ENCODE results near the gene CLNK. TPM values are rescaled to one million over a fixed set of nuclear protein-coding genes. Genes with fewer than 3 reads are reported as not detected.

CLNK gene
- polyA plus RNA-seq, 2 of the 4 experiments (the other 2 are of a cell fraction): not detected

GRCh38 chr4:10662937-10663336 is 21.6 kb downstream of the CLNK start:
- DNase-seq (ENCODE audit: low read depth in 1 of 2, low spot score in 1 of 2) (no peak), FAIRE-seq (no peak), ATAC-seq (no peak)
- no peak for TF ChIP-seq RCOR1 (IDR thresholded peaks at IDR 0.05; ENCODE audit: low read depth, low read length)
- TF ChIP-seq HOXA7 (CRISPR knock-in tag; IDR thresholded peaks at IDR 0.05): no peak
- no peak for TF ChIP-seq ELK1 (IDR thresholded peaks at IDR 0.05; ENCODE audit: low read depth, low read length)
- no peak for TF ChIP-seq PBX3 (IDR thresholded peaks at IDR 0.05)
- TF ChIP-seq E2F6 (IDR thresholded peaks at IDR 0.05; ENCODE audit: borderline replicate concordance, low read depth): no peak
- TF ChIP-seq SREBF2 (IDR thresholded peaks at IDR 0.05): no peak
- no peak for TF ChIP-seq CHD2 (IDR thresholded peaks at IDR 0.05; ENCODE audit: low read length, partially characterized antibody)
- no peak for TF ChIP-seq HDAC2 (IDR thresholded peaks at IDR 0.05)
- TF ChIP-seq NPAS2 (CRISPR knock-in tag; IDR thresholded peaks at IDR 0.05; ENCODE audit: borderline replicate concordance): no peak
- no peak for TF ChIP-seq PHF8 (IDR thresholded peaks at IDR 0.05; ENCODE audit: borderline replicate concordance, low read depth)
- TF ChIP-seq MAFK (IDR thresholded peaks at IDR 0.05; ENCODE audit: partially characterized antibody): no peak
- TF ChIP-seq FOXS1 (CRISPR knock-in tag; IDR thresholded peaks at IDR 0.05): no peak
- no peak for TF ChIP-seq ESRRA (IDR thresholded peaks at IDR 0.05; ENCODE audit: borderline replicate concordance, low read length)
- no peak for TF ChIP-seq MAZ (IDR thresholded peaks at IDR 0.05; ENCODE audit: borderline replicate concordance, low read depth, low read length)
- no peak for TF ChIP-seq GATA3 (IDR thresholded peaks at IDR 0.05; ENCODE audit: borderline replicate concordance)
- no peak for TF ChIP-seq KDM1A (IDR thresholded peaks at IDR 0.05; ENCODE audit: low read depth)
- no peak for TF ChIP-seq EP300 (IDR thresholded peaks at IDR 0.05)
- H3K27ac ChIP-seq: no peak overlapping the region
- H3K4me1 ChIP-seq: no peaks in the 10 kb centered on the region
- ChIA-PET CTCF (no interaction called here), POLR2A (no interaction called here)
- 24% methylated on average over 3 of the region's 5 CpGs for WGBS (ENCODE audit: missing lambda C conversion rate)
- no peak overlapping the region for H3K4me2 ChIP-seq
- no peaks in the 10 kb centered on the region for H3K9me3 ChIP-seq
- H3K4me3 ChIP-seq: no peak overlapping the region

GRCh38 chr4:10661047-10661446 is 23.5 kb downstream of the CLNK start:
- no peak for ATAC-seq
- Histone ChIP-seq H3K27ac (no peak overlapping the region), H3K9me3 (no peaks in the 10 kb centered on the region), H3K4me2 (no peak overlapping the region), H3K4me1 (no peaks in the 10 kb centered on the region), H3K4me3 (no peak overlapping the region)
- ChIA-PET CTCF (no interaction called here), POLR2A (no interaction called here)
- no peak for FAIRE-seq
- no peak for TF ChIP-seq ESRRA (IDR thresholded peaks at IDR 0.05; ENCODE audit: borderline replicate concordance, low read length)
- WGBS (ENCODE audit: missing lambda C conversion rate): 2% methylated on average over 3 of the region's 3 CpGs
- no peak for DNase-seq (ENCODE audit: low read depth in 1 of 2, low spot score in 1 of 2)

- ChIA-PET CTCF (no interaction called here), POLR2A (no interaction called here)
- no peaks in the 10 kb centered on the region for H3K4me1 ChIP-seq
- TF ChIP-seq HEYL (CRISPR knock-in tag; IDR thresholded peaks at IDR 0.05) (no peak), CBX2 (IDR thresholded peaks at IDR 0.05; ENCODE audit: borderline replicate concordance, low read depth) (no peak), ELK1 (IDR thresholded peaks at IDR 0.05; ENCODE audit: low read depth, low read length) (no peak), GATA3 (IDR thresholded peaks at IDR 0.05; ENCODE audit: borderline replicate concordance) (no peak), EP300 (IDR thresholded peaks at IDR 0.05) (no peak), MAZ (IDR thresholded peaks at IDR 0.05; ENCODE audit: borderline replicate concordance, low read depth, low read length) (no peak), HOXB13 (CRISPR knock-in tag; IDR thresholded peaks at IDR 0.05; ENCODE audit: low read depth) (no peak), HDAC2 (IDR thresholded peaks at IDR 0.05) (no peak)
- H3K9me3 ChIP-seq: no peaks in the 10 kb centered on the region
- ATAC-seq (no peak), FAIRE-seq (no peak), DNase-seq (ENCODE audit: low read depth in 1 of 2, low spot score in 1 of 2) (no peak)
- no peak overlapping the region for H3K27ac ChIP-seq
- 15% methylated on average over 6 of the region's 6 CpGs for WGBS (ENCODE audit: missing lambda C conversion rate)
- no peak overlapping the region for H3K4me2 ChIP-seq
- H3K4me3 ChIP-seq: no peak overlapping the region
Measured at GRCh38 chr4:10659251-10659650, 25.3 kb downstream of the CLNK start.
